HG03045 (cell line): ENCODE measurements around the gene KCNE4.
"Not testable (repeated sequence)": the region's sequence is repeated elsewhere in the genome, so short reads cannot be mapped to it uniquely, and the experiment has no call there.

Source experiments
- ATAC-seq: cut with Tn5 transposase; IDR thresholded peaks from one replicate; pipeline ENCODE4 v1.9.1; 2021; ENCODE audit warnings: mild to moderate bottlenecking, moderate library complexity; ENCODE audit not compliant: unreplicated experiment

The KCNE4 gene

GRCh38 chr2:223056701-223057418 is 4.9 kb downstream of the KCNE4 start:
- no peak for ATAC-seq

- ATAC-seq = no peak
Observed at GRCh38 chr2:223057569-223057968, 5.6 kb downstream of the KCNE4 start.

- ATAC-seq = no peak
Observed at GRCh38 chr2:223058952-223059716, 7.1 kb downstream of the KCNE4 start.

- ATAC-seq = no peak
Observed at GRCh38 chr2:223060201-223060825, 8.3 kb downstream of the KCNE4 start.

- no peak for ATAC-seq
Observed at GRCh38 chr2:223062396-223062795, 10.4 kb downstream of the KCNE4 start.

GRCh38 chr2:223065107-223065506 is 13.1 kb downstream of the KCNE4 start:
- ATAC-seq = no peak

- ATAC-seq = no peak
Observed at GRCh38 chr2:223066721-223067120, 14.7 kb downstream of the KCNE4 start.

- no peak for ATAC-seq
Observed at GRCh38 chr2:223068071-223068470, 16.1 kb downstream of the KCNE4 start.

- ATAC-seq = no peak
Observed at GRCh38 chr2:223069465-223069864, 17.5 kb downstream of the KCNE4 start.

- no peak for ATAC-seq
Observed at GRCh38 chr2:223069988-223070387, 18.0 kb downstream of the KCNE4 start.

- ATAC-seq = no peak
Observed at GRCh38 chr2:223071139-223071538, 19.1 kb downstream of the KCNE4 start.

GRCh38 chr2:223072826-223073225 is 20.8 kb downstream of the KCNE4 start:
- ATAC-seq = no peak

GRCh38 chr2:223075301-223076270 is 23.6 kb downstream of the KCNE4 start:
- ATAC-seq = no peak

GRCh38 chr2:223076573-223076972 is 24.6 kb downstream of the KCNE4 start:
- no peak for ATAC-seq

- no peak for ATAC-seq
Observed at GRCh38 chr2:223078482-223078881, 26.5 kb downstream of the KCNE4 start.

- ATAC-seq = no peak
Observed at GRCh38 chr2:223079378-223079777, 27.4 kb downstream of the KCNE4 start.

- ATAC-seq = no peak
Observed at GRCh38 chr2:223079925-223080324, 27.9 kb downstream of the KCNE4 start.

GRCh38 chr2:223080790-223081360 is 28.9 kb downstream of the KCNE4 start:
- not testable (repeated sequence) for ATAC-seq

- no peak for ATAC-seq
Observed at GRCh38 chr2:223081789-223082188, 29.8 kb downstream of the KCNE4 start.

GRCh38 chr2:223082706-223083105 is 30.7 kb downstream of the KCNE4 start:
- no peak for ATAC-seq
